PC-9 (cell line): Measurements from ENCODE around the gene SYCP2L. TPM values are rescaled to one million over a fixed set of nuclear protein-coding genes. Genes with fewer than 3 reads are reported as not detected.
A peak's percentile ranks its signal among the peaks of the same experiment; 100 is the strongest.

Source experiments
- BruUV-seq: library from RNA; stranded (reverse); fragments of 400-500 nt; replicated peaks from 2 replicates; lab custom pipeline; 2021; lab: Mats Ljungman, UMichigan
- CTCF ChIA-PET: fragments of 300-600 bp; sonication (Branson Sonifier 250); formaldehyde crosslinking; loops from one replicate; lab custom pipeline; 2022; ENCODE audit warnings: antibody characterized with exemption; lab: Charles Lee
- POLR2A ChIA-PET: fragments of 300-600 bp; sonication (Branson Sonifier 250); formaldehyde crosslinking; loops from one replicate; lab custom pipeline; 2022; ENCODE audit warnings: antibody characterized with exemption; ENCODE audit not compliant: unreplicated experiment; lab: Charles Lee
- DNase-seq, 2 experiments: peaks; one replicate each; pipeline versions ENCODE4 v3.0.0 to v3.0.0-alpha.2; 2015 to 2022; ENCODE audit warnings: mixed read lengths in 1 of 2
- H2AFZ ChIP-seq: fragments of 200-600 bp; sonication (generic); 2 replicates; pipeline ENCODE4 v1.8.1; 2017; ENCODE audit warnings: antibody characterized with exemption
- H3F3A ChIP-seq: fragments of 200-600 bp; sonication (generic); 2 replicates; pipeline ENCODE4 v1.8.1; 2017; ENCODE audit warnings: antibody characterized with exemption, mild to moderate bottlenecking, low read depth; ENCODE audit not compliant: insufficient read depth
- H3K27ac ChIP-seq: fragments of 200-600 bp; sonication (generic); 2 replicates; pipeline ENCODE4 v1.6.1; 2016; ENCODE audit warnings: mixed run types
- H3K27me3 ChIP-seq: fragments of 200-600 bp; sonication (generic); 2 replicates; pipeline ENCODE4 v1.6.1; 2016; ENCODE audit warnings: low read depth, mixed run types; ENCODE audit not compliant: insufficient read depth
- H3K36me3 ChIP-seq: fragments of 200-600 bp; sonication (generic); 2 replicates; pipeline ENCODE4 v1.6.1; 2016; ENCODE audit warnings: low read depth, mixed run types
- H3K4me1 ChIP-seq: fragments of 200-600 bp; sonication (generic); replicated peaks from 2 replicates; pipeline ENCODE4 v1.6.1; 2016; ENCODE audit warnings: mixed run types; ENCODE audit not compliant: insufficient read depth
- H3K4me2 ChIP-seq: fragments of 200-600 bp; sonication (generic); 2 replicates; pipeline ENCODE4 v1.6.1; 2017; ENCODE audit warnings: mixed run types
- H3K4me3 ChIP-seq: fragments of 200-600 bp; sonication (generic); 2 replicates; pipeline ENCODE4 v1.6.1; 2016; ENCODE audit warnings: mixed run types
- H3K79me2 ChIP-seq: fragments of 200-600 bp; sonication (generic); 2 replicates; pipeline ENCODE4 v1.6.1; 2017; ENCODE audit warnings: low read depth, mixed run types
- H3K9me2 ChIP-seq: fragments of 200-600 bp; sonication (generic); 2 replicates; pipeline ENCODE4 v1.8.1; 2017; ENCODE audit warnings: mild to moderate bottlenecking; ENCODE audit not compliant: insufficient read depth
- H3K9me3 ChIP-seq: fragments of 200-600 bp; sonication (generic); 2 replicates; pipeline ENCODE4 v1.8.1; 2016; ENCODE audit warnings: low read depth; ENCODE audit not compliant: insufficient read depth
- H4K20me1 ChIP-seq: fragments of 200-600 bp; sonication (generic); 2 replicates; pipeline ENCODE4 v1.8.1; 2017; ENCODE audit not compliant: insufficient read depth
- CTCF ChIP-seq: fragments of 200-600 bp; sonication (generic); conservative IDR thresholded peaks from 2 replicates; pipeline ENCODE4 v1.6.1; 2017; ENCODE audit warnings: mixed run types, antibody characterized with exemption, mild to moderate bottlenecking, moderate library complexity
- EZH2 ChIP-seq: fragments of 200-600 bp; sonication (generic); IDR thresholded peaks from 2 replicates; pipeline ENCODE4 v1.8.0; 2017; ENCODE audit warnings: antibody characterized with exemption, low read depth
- intact Hi-C: fragments of 100-400 bp; cut with micrococcal nuclease; formaldehyde crosslinking; loops from one replicate; pipeline ENCODE4 v1.10.0; 2022; ENCODE audit not compliant: unreplicated experiment
- total RNA-seq: library from RNA; stranded (reverse); gene quantifications from 2 replicates; pipeline ENCODE4 v1.2.3, GENCODE V29; 2021

The SYCP2L gene
- total RNA-seq, 1 experiment from 2014 or later = 12.6 TPM

GRCh38 chr6:10951675-10952282 lies 64.9 kb downstream of the SYCP2L start:
- Histone ChIP-seq H3K4me3 (no peak overlapping the region), H3K4me1 (no peaks in the 10 kb centered on the region), H3K4me2 (no peak overlapping the region), H3K27ac (no peak overlapping the region), H4K20me1 (no peaks in the 10 kb centered on the region), H2AFZ (no peak overlapping the region), H3K36me3 (no peaks in the 10 kb centered on the region), H3K9me2 (no peaks in the 10 kb centered on the region), H3K9me3 (no peaks in the 10 kb centered on the region), H3F3A (no peaks in the 10 kb centered on the region), H3K27me3 (no peaks in the 10 kb centered on the region), H3K79me2 (no peaks in the 10 kb centered on the region)
- intact Hi-C loops = loop anchor here (1.0 to 5.0 kb wide), 4 partner anchors 118 to 624 kb away; no protein-coding TSS in a partner anchor
- BruUV-seq = no TSS peak
- peak; percentile 12 to 46 for DNase-seq
- TF ChIP-seq EZH2 (no peak), CTCF (peak; percentile 63)
- POLR2A ChIA-PET = no interaction called here
- CTCF ChIA-PET = interaction anchor here (0.6 to 1.4 kb wide), 5 partner anchors 94 to 546 kb away, joined by 3 to 12 read pairs (median 5); no protein-coding TSS in a partner anchor

- H4K20me1 ChIP-seq = no peaks in the 10 kb centered on the region
- ChIA-PET CTCF (interaction anchor here (0.6 to 1.3 kb wide), 5 partner anchors 86 to 621 kb away, joined by 3 to 12 read pairs (median 4); no protein-coding TSS in a partner anchor), POLR2A (no interaction called here)
- no peaks in the 10 kb centered on the region for H3K36me3 ChIP-seq
- H3K79me2 ChIP-seq = no peaks in the 10 kb centered on the region
- intact Hi-C loops = loop anchor here (5.0 kb wide), 1 partner anchor 188 kb away; no protein-coding TSS in a partner anchor
- no TSS peak for BruUV-seq
- H3F3A ChIP-seq = no peaks in the 10 kb centered on the region
- H3K4me1 ChIP-seq = no peaks in the 10 kb centered on the region
- DNase-seq = peak in 1 of 2 experiments; percentile 57
- peak; percentile 46 for TF ChIP-seq CTCF
- TF ChIP-seq EZH2 = no peak
- no peak overlapping the region for H3K4me3 ChIP-seq
- no peaks in the 10 kb centered on the region for H3K27me3 ChIP-seq
- no peaks in the 10 kb centered on the region for H3K9me3 ChIP-seq
- H3K27ac ChIP-seq = no peak overlapping the region
- no peak overlapping the region for H2AFZ ChIP-seq
- no peaks in the 10 kb centered on the region for H3K9me2 ChIP-seq
- H3K4me2 ChIP-seq = no peak overlapping the region
Observed at GRCh38 chr6:10954590-10955010, 67.7 kb downstream of the SYCP2L start.

GRCh38 chr6:10956776-10957175 lies 69.9 kb downstream of the SYCP2L start:
- H3K36me3 ChIP-seq = no peaks in the 10 kb centered on the region
- intact Hi-C loops = no loop called here
- H3F3A ChIP-seq = no peaks in the 10 kb centered on the region
- POLR2A ChIA-PET = no interaction called here
- no peaks in the 10 kb centered on the region for H3K9me2 ChIP-seq
- H2AFZ ChIP-seq = no peak overlapping the region
- H3K4me2 ChIP-seq = no peak overlapping the region
- H3K27me3 ChIP-seq = no peaks in the 10 kb centered on the region
- H3K4me1 ChIP-seq = no peaks in the 10 kb centered on the region
- no peaks in the 10 kb centered on the region for H4K20me1 ChIP-seq
- BruUV-seq = no TSS peak
- no peak overlapping the region for H3K27ac ChIP-seq
- no peaks in the 10 kb centered on the region for H3K9me3 ChIP-seq
- no peak overlapping the region for H3K4me3 ChIP-seq
- no peak for TF ChIP-seq CTCF
- no peak for TF ChIP-seq EZH2
- H3K79me2 ChIP-seq = no peaks in the 10 kb centered on the region
- CTCF ChIA-PET = interaction anchor here (0.7 kb wide), 1 partner anchor 603 kb away, joined by 3 read pairs; no protein-coding TSS in a partner anchor
- DNase-seq = no peak
